ENCODE measurements around the gene RTL10. TPM values are rescaled to one million over a fixed set of nuclear protein-coding genes. Genes with fewer than 3 reads are reported as not detected.

The RTL10 gene
- total RNA-seq, 1 donor from 2014 or later: 20.3 TPM

DNA sequence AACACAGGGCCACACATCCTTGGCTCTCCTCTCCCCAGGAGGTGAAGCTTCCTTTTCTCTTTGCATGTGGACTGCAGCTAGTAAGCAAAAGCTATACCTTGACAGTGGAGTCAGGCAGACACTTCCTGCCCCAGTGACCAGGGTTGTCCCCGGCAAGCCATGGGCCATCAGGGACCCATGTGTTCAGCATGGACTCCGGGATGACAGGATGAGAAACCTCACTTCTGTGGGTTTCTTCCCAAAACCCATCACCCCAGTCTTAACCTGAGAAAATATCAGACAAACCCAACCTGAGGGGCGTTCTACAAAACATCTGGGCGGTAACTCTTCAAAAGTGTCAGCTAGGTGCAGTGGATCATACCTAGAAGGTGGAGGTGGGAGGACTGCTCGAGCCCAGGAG, 40.2 kb downstream of the RTL10 start:
- Mint-ChIP-seq H3K4me1 (ENCODE audit: unreplicated experiment) (no peaks in the 10 kb centered on the region), H3K4me3 (ENCODE audit: unreplicated experiment) (no peak overlapping the region), H3K27ac (ENCODE audit: unreplicated experiment) (no peak overlapping the region), H3K36me3 (ENCODE audit: low read depth, unreplicated experiment) (peaks cover 4% of the 10 kb centered on the region), H3K27me3 (ENCODE audit: unreplicated experiment) (peaks cover 7% of the 10 kb centered on the region), H3K9me3 (ENCODE audit: unreplicated experiment) (no peaks in the 10 kb centered on the region)
- TF ChIP-seq, protein P1, sequence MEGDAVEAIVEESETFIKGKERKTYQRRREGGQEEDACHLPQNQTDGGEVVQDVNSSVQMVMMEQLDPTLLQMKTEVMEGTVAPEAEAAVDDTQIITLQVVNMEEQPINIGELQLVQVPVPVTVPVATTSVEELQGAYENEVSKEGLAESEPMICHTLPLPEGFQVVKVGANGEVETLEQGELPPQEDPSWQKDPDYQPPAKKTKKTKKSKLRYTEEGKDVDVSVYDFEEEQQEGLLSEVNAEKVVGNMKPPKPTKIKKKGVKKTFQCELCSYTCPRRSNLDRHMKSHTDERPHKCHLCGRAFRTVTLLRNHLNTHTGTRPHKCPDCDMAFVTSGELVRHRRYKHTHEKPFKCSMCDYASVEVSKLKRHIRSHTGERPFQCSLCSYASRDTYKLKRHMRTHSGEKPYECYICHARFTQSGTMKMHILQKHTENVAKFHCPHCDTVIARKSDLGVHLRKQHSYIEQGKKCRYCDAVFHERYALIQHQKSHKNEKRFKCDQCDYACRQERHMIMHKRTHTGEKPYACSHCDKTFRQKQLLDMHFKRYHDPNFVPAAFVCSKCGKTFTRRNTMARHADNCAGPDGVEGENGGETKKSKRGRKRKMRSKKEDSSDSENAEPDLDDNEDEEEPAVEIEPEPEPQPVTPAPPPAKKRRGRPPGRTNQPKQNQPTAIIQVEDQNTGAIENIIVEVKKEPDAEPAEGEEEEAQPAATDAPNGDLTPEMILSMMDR (IDR thresholded peaks at IDR 0.05; ENCODE audit: unreplicated experiment): no peak
- no peak for DNase-seq (ENCODE audit: low spot score)

DNA sequence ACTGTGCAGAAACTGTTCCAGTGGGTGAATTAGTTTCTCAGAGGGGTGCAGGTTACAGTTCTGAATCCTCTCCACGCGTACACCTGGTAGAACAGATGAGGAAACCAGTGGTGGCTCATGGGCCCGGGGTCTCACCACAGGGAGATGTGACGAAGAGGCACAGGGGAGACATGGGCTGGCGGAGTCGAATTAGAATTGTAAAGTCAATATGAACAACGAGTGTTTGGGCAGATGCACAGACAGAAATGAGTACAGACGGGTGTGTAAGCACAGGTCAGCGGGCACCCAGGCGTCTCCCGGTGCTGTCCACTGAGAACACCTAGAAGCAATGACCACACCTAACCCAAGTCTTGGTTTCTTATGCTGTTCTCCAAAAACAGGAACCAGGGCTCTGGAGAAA, 41.8 kb downstream of the RTL10 start:
- H3K36me3 Mint-ChIP-seq (ENCODE audit: low read depth, unreplicated experiment): peaks cover 4% of the 10 kb centered on the region
- no peak overlapping the region for H3K4me3 Mint-ChIP-seq (ENCODE audit: unreplicated experiment)
- peaks cover 8% of the 10 kb centered on the region for H3K27me3 Mint-ChIP-seq (ENCODE audit: unreplicated experiment)
- TF ChIP-seq, protein P1 (IDR thresholded peaks at IDR 0.05; ENCODE audit: unreplicated experiment): no peak
- no peaks in the 10 kb centered on the region for H3K9me3 Mint-ChIP-seq (ENCODE audit: unreplicated experiment)
- no peaks in the 10 kb centered on the region for H3K4me1 Mint-ChIP-seq (ENCODE audit: unreplicated experiment)
- no peak overlapping the region for H3K27ac Mint-ChIP-seq (ENCODE audit: unreplicated experiment)
- DNase-seq (ENCODE audit: low spot score): no peak

DNA sequence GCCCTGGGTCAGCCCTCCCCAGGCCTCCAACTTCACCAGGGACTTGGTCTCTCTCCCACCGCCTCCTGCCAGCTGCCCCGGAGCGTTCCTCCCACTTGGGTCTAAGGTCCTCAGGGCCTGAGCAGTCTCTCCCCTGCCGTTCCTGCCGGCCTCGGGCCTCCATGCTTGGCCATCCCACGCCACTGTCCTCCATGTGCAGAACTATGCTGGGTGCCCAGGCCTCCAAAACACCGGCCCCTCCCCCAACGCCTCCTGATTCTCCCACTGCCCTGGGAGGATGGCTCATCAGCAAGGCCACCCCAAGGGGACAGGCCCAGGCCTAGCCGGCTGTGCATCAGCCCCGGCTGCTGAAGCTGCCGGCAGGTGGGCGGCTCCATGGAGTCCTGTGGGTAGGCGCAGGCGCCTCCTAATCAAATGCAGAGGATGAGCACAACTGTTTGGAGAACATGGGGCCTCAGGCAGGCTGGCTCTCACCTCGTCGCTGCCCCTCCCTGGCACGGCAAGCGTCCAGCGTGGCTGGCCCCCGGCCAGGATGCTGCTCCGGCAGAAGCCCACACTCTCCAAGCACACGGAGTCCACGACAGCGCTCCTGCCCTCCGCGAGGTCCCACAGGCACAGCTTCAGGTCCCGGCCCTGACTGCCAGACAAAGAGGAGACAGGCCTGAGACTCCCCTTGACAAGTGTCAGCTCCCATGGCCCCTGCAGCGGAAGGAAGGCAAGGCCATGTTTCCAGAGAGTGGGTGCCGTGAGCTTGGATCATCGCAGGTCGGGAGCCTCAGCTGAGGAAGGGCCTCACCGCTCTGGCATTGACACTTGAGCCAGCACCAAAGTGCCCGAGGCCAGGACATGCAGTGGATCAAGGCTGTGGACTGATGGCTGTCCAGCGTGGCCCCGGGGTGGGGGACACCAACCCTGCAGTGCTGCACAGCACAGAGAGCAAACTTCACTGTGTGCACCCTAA, 42.6 kb downstream of the RTL10 start:
- H3K4me3 Mint-ChIP-seq (ENCODE audit: unreplicated experiment): no peak overlapping the region
- H3K4me1 Mint-ChIP-seq (ENCODE audit: unreplicated experiment): no peaks in the 10 kb centered on the region
- no peaks in the 10 kb centered on the region for H3K9me3 Mint-ChIP-seq (ENCODE audit: unreplicated experiment)
- peaks cover 8% of the 10 kb centered on the region for H3K27me3 Mint-ChIP-seq (ENCODE audit: unreplicated experiment)
- TF ChIP-seq, protein P1 (IDR thresholded peaks at IDR 0.05; ENCODE audit: unreplicated experiment): no peak
- no peak overlapping the region for H3K27ac Mint-ChIP-seq (ENCODE audit: unreplicated experiment)
- peak; percentile 2 for DNase-seq (ENCODE audit: low spot score)
- H3K36me3 Mint-ChIP-seq (ENCODE audit: low read depth, unreplicated experiment): peaks cover 4% of the 10 kb centered on the region

DNA sequence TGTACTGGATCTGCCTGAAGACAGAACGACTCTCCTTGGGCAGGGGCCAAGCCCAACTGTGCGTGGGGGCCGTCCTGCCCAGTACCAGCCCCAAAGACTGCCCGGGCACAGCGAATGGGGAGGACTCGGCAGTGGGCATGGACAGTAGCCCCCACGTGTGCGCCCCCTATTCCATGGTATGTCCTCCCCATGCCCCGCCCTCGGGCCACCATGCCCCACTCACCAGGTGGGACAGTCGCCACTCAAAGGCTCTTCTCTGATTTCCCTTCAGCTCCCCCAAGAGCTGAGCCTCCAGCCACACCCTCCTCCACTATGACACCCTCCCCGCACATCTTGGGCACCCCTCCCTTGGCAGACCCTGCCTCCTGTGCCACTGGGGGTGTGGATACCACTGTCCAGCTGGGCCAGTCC, 43.5 kb downstream of the RTL10 start:
- Mint-ChIP-seq H3K27me3 (ENCODE audit: unreplicated experiment) (peaks cover 7% of the 10 kb centered on the region), H3K36me3 (ENCODE audit: low read depth, unreplicated experiment) (no peaks in the 10 kb centered on the region), H3K4me3 (ENCODE audit: unreplicated experiment) (no peak overlapping the region), H3K4me1 (ENCODE audit: unreplicated experiment) (no peaks in the 10 kb centered on the region), H3K9me3 (ENCODE audit: unreplicated experiment) (no peaks in the 10 kb centered on the region), H3K27ac (ENCODE audit: unreplicated experiment) (no peak overlapping the region)
- TF ChIP-seq, protein P1 (IDR thresholded peaks at IDR 0.05; ENCODE audit: unreplicated experiment): no peak
- DNase-seq (ENCODE audit: low spot score): no peak

All from endothelial cell (in vitro differentiated cells).